HG02610 (cell line): Measurements from ENCODE around the gene RPS28.

Experiments used
- ATAC-seq: cut with Tn5 transposase; IDR thresholded peaks from one replicate; pipeline ENCODE4 v1.9.1; 2021; ENCODE audit warnings: mild to moderate bottlenecking, moderate library complexity; ENCODE audit not compliant: unreplicated experiment

RPS28 gene

DNA sequence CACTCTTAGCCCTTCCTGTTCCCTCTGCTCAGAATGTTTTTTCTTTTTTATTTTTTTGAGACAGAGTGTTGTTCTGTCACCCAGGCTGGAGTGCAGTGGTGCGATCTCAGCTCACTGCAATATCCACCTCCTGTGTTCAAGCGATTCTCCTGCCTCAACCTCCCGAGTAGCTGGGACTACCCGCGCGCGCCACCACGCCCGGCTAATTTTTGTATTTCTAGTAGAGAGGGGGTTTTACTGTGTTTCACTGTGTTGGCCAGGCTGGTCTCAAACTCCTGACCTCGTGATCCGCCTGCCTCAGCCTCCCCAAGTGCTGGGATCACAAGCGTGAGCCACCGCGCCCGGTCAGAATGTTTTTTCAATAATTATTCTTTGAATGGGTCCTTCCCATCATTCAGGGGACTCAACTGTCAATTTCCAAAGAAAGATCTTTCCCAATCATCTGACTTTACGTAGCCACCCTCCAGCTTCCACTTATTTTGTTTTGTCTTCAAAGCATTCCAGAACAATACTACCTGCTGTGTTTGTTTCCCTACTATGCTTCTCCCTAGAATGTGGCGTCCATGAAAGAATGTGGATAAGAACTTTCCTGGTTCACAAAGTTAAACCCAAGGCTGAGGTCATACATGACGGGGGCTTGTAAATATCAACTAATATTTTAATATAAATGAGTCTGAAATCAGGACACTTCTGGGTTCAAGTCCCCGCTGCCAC is 1.3 kb upstream of the RPS28 start:
- no peak for ATAC-seq

DNA sequence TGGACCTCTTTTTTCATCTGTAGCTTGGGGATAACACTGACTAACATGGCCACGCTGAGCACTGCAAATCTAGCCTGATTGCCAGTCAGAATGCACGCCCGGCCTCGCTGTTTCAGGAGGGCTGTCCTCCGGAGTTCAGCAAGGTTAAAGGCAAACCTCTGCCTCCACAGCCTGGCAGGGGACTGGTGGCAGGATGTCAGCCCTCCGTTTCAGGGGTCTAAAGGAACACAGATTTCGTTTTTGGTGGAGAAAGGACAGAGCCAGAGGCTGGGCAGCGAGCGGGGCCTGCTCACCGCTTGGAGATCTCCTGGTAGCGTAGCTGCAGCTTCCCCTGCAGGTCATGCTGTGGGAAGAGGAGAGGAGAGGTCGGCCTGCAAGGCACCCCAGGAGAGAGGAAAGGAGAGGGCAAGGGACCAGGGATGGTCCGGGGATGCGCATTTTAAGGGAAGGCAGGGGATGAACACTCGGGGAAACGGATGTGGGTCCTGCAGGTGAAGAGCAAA is 681 bp upstream of the RPS28 start:
- ATAC-seq: no peak

DNA sequence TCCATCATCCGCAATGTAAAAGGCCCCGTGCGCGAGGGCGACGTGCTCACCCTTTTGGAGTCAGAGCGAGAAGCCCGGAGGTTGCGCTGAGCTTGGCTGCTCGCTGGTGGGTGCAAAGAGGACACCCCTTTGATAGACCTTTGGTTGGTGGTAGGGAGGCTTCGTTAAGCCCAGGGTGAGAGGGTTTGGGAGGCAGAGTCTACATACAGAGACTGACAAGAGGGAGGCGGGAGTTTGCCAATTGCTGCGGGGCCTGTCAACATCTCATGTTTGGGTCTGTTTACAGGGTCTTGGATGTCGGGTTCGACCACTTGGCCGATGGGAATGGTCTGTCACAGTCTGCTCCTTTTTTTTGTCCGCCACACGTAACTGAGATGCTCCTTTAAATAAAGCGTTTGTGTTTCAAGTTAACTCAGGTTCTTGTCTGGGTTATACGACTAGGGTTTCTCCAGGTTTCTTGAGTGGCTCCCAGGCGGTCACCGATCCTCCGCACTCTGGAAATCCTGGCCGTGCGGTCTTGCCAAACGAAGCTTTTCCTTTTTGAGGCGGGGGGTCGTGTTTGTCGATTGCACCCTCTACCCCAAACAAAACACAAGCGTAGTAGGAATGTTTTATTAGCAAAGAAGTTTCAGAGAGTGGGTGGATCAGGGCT is 816 bp downstream of the RPS28 start:
- no peak for ATAC-seq

DNA sequence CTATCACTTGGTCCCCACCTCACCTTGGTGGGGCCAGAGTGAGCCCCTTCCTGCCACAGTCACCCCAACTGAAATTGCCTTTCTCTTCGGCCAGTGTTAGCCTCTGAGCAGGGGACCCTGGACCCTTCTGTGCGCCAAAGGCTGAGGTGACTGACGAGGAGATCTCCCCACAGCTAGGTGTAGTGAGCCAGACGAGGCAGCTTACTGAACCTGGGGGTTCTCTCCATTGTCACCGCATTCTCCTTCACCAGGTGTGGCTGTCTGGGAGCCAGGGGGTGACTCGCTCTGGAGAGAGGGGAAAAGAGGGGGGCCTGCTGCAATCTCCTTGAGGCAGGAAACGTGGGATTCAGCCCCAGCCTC is 1.3 kb downstream of the RPS28 start:
- ATAC-seq: no peak

DNA sequence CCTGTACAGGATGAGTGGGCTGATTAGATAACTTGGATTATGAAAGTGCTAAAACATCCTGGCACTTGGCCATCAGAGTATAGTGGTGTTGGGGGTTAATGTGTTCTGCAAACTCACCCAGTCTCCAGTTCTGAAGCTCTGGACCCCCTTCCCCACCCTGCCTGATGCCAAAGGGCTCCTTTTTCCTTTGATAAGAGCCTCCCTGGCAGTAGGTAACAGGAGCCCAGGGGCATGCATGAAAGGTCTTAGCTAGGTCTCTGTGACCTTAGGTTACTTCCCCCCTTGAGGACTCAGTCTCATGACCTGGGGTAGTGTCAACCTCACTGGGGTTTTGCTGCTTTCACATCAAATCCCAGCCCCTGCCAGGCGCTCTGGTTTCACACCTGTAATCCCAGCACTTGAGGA is 2.5 kb downstream of the RPS28 start:
- ATAC-seq: no peak

DNA sequence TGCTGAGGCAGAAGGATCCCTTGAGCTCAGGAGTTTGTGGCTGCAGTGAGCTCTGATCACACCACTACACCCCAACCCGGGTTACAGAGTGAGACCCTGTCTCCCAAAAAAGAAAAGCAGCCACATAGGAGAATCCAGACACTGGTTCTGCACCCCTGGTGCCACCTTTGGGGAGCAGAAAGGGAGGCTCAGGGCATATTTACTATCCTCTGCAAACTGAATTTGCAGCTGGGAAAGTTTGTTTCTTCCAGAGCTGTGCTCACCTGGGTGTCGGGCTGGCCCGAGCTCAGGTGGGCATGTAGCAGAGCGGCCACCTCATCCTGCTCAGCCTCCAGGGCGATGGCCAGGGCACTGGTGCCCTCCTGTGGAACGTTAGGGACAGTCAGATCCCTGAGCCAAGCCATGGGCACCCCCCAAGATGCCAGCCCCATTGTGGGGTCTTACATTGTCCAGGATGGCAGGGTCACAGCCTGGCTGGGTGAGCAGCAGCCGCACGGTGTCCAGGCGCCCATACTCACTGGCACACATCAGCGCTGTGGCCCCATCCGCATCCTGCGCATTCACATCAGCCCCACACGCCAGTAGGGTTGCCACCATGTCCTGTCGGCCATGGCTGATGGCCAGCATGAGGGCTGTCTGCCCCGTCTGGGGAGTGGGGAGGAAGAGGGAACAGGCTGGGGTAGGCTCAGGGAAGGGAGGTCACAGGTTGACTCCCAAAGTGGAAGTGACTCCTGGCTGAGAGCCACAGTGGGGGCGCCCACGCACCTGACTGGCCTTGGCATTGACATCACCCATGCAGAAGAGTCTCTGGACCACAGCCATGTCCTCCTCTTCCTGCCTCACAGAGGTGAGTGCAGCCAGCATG is 3.1 kb downstream of the RPS28 start:
- ATAC-seq: no peak

DNA sequence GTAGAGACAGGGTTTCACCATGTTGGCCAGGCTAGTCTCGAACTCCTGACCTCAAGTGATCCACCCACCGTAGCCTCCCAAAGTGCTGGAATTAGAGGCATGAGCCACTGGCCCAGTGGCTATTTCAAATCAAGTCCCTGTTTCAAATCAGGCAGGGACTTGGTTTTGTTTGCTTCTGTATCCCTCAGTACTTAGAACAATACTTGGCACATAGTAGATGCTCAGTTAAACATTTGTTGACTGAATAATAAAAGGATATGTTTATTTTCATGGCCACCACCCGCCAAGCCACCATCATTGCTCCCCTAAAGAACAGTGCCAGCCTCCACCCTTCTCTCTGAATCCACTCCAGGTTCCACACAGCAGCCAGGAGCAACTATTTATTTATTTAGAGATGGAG is 4.2 kb downstream of the RPS28 start:
- no peak for ATAC-seq

DNA sequence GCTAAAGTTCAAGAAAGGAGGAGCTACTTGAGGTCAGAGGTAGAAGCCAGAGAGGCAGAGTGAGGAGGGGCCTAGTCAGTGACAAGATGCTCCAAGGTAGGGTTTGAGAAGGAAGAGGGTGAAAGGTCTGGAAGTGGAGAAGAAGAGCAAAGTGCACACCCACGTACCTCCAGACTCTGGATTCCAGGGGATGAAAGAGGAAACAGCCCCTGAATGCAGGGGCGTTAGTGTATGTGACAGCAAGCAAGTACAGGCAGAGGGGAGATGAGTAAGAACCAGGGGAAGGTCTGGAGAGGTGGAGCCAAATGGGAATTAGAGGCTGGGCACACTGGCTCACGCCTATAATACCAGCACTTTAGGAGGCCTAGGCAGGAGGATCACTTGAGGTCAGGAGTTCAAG is 8.7 kb downstream of the RPS28 start:
- ATAC-seq: no peak

DNA sequence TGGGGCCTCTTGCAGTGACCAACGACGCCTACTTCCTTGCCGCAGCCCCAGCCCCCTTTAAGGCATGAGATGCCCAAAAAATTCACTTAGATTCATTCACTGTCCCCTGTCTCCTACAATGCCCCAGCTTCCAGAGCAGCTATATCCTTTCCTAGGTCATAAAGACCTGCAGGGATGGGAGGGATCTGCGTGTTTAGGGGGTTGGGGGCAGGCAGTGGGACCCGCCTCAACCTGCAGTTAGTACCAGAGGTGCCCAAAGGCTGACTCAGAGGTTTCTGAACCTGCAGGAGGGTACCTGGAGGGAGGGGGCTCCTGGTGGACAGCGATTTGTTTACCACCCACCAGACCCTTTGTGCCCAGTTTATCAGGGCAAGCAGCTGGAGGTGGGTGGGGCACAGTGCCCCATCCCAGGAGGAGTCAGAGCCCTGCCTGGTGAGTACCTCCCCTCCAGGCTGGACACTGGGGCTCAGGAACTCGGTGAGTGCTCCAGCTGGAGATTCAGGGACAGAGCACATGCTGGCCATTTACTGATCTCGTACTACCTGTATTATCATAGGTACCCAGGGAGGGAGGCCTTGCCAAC is 10.1 kb downstream of the RPS28 start:
- no peak for ATAC-seq

DNA sequence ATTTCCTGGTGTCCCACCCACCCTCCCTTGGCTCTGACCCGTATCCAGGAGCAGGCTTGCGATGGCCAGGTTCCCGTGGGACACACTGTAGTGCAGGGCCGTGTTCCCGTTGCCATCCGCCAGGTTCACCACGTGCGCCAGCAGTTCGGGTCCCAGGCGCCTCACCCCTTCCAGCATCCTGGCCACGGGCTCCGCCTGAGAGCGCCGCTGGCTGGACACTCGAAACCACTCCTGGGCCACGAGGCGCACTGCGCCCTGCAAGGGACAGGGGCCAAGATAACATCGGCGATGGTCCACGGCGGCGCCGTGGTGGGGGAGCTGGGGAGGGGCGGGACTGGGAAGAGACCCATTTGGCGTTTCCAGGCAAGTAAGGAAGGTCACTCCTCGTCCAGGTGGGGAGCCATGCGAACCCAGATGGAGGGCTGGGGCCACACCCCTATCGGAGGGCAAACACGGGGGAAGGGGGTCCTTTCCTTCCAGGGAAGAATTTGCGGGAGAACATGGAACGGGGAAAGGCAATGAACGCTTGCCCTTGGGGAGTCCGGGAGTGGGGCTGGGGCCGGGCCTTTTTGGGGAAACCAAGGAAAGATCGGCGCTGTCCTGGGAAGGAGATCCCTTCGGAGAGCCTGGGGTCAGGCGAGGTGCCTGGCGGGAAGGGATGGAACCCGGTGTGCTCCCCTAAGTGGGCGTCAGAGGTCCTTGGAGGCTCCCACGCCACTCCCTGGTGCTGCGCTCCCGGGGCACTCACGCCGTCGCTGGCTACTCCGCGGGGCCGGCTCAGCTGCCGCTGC is 11.9 kb downstream of the RPS28 start:
- no peak for ATAC-seq

DNA sequence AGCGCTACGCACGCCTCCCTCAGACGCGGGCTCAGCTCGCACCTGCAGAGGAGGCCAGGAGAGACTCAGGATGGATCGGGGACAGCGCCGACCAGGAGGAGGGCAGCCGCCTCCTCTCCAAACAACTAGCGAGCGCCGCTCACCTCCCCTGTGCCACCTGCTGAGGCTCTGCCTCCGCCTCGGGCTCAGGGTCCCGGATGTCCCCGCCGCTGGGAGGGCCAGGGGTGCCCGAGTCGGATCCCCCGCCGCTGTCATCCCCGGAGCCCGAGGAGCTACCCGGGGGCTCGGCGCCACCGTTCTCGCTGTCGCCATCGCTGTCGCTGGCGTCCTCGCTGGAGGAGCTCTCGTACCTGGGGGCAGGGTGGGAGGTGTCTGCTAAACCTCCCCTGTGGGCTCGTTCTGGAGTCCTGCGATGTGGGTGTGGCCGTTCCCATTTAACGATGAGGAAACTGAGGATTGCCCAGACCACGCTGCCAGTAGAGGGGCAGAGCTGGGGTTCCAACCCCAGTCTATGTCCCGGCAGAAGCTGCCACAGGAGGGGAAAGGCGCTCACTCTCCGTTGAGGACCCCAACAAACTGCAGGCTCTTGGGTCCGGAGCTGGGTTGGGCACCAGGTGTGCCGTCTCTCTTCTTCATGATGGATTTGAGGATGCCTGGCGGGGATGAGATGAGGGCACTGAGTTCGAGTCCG is 12.6 kb downstream of the RPS28 start:
- no peak for ATAC-seq

DNA sequence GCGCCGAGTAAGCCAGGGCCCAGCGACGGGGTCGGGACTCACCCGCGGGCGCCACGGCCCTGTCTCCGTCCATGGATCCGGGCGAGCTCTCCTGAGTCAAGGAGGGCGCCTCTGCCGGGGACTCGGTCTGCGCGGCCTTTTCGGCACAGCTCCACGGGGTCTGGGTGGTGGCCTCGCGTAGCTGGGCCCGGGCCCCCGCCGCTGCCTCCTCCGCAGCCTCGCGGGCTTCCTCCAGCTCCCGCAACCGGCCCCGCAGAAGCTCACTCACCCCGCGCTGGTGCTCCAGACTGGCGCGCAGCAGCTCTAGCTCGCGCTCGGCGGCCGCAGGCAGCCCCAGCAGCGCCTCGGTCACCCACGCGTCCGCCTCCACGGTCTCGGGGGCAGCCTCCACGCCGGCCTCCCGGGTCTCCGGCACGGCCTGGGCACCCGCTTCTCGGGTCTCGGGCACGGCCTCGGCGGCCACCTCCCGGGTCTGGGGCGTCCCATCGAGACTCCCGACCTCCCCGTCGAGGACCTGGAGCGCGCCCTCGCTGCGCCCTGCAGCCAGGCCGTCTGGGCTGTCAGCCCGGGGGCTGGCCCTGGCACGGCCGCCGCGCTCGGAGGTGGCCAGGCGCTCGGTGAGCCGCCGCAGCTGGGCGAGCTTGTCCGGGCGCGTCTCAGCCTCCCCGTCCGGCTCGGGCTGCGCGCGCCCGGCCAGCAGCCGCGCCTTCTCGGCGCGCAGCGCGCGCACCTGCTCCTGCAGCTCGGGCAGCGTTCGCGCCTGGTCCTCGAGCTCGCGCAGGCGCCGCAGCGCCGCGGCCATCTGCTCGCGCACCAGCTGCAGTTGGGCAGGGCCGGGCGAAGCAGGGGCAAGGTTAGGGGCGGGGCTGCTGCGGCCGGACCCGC is 13.4 kb downstream of the RPS28 start:
- no peak for ATAC-seq

DNA sequence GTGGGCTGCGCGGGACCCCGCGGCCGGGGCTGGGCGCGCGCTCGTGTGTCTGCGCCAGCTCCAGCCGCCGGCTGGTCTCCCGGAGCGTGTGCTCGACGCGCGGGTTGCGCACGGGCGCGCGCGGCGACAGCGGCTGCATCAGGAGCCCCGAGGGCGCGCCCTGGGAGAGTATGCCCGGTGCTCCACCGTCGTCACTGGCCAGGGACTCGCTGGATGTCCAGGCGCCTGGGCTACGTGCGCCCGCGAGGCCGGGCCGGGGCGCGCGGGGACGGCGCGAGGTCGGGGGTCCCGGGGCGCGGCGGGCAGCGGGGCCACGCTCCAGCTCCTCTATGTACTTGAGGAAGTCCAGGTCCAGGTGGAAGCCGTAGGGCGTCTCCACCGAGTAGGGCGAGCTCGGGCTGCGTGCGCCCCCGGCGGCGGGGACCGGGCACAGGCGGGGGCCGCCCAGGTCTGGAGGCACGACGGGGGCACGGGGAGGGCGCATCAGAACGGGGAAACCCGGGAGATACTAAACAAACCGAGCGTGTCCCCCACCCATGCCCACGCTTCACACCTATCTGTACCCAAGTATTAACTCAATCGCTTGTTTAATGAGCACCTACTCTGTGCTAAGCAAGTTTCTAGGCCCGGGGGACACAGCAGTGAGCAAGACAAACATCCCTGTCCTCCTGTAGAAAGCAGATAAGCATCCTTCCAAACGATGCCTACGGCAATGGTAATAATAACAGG is 14.2 kb downstream of the RPS28 start:
- ATAC-seq: no peak

DNA sequence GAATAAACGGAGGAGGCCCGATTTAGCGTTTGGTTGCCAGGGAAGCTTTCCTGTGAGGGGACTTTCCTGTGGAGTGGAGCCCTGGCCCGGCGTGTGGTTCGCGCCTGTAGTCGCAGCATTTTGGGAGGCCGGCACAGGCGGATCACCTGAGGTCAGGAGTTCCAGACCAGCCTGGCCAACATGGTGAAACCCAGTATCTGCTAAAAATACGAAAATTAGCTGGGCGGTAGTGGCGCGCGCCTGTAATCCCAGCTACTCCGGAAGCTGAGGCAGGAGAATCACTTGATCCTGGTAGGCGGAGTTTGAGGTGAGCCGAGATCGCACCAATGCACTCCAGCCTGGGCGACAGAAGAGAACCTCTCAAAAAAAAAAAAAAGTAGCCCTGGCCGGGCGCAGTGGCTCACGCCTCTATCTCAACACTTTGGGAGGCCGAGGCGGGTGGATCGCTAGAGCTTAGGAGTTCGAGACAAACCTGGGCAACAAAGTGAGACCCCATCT is 14.8 kb downstream of the RPS28 start:
- ATAC-seq: no peak

DNA sequence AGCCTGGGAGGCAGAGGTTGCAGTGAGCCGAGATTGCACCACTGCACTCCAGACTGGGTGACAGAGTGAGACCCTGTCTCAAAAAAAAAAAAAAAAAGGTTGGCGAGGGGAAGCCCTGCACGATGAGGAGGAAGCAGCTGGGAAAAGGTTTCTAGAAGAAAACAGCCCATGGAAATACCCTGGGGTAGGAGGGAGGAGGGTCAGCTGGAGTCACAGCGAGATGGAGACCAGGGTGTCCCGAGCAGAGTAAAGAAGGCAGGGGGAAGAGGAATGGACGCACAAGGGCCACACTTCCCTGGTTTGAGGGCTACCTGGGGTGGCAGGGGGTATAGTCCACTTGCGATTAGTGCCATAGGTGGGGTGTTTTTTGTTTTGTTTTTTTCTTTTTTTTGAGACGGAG is 15.4 kb downstream of the RPS28 start:
- no peak for ATAC-seq

DNA sequence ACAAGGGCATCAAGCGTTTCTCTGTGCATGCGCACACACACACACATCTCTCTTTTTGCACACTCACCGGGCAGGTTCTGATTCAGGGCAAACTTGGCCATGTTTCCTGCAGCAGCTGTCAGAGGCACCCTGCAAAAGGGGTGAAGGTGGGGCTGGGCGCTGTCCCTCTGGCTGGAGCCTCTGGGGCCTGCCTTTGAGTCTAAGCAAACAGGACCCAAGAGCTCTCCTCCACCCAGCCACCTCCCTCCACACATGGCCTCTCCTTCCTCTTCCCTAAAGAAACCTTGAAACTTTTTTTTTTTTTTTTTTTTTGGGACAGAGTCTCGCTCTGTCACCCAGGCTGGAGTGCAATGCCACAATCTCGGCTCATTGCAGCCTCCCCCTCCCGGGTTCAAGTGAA is 16.4 kb downstream of the RPS28 start:
- no peak for ATAC-seq

DNA sequence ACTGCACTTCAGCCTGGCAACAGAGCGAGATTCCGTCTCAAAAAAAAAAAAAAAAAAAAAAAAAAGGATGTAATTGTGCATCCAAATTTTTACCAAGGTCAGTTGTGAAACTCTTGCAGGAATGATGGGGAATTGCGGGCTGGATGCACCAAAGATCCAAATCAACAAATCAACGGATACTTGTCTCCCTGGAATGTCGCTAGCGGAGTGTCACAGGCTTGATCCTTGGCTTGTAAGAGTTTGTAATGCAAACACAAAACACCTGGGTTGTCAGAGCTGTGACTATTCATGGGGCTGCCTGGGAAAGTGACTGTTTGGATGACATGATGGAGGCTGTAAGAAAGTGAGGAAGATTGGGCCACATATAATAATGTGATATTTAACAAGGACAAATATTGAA is 17.5 kb downstream of the RPS28 start:
- no peak for ATAC-seq
